ENCODE data around the gene TTC21B. TPM values are rescaled to one million over a fixed set of nuclear protein-coding genes. Genes with fewer than 3 reads are reported as not detected.

TTC21B gene
- polyA plus RNA-seq, 3 donors = 3.1 to 6.7 (median 3.8) TPM

- H3K27me3 ChIP-seq (ENCODE audit: control insufficient read depth in 2 of 2, insufficient read depth in 2 of 2, low read length in 2 of 2) = no peaks in the 10 kb centered on the region
- Mint-ChIP-seq H3K36me3 (peaks cover 41 to 63% of the 10 kb centered on the region in 2 donors), H3K27ac (no peak overlapping the region), H3K27me3 (ENCODE audit: low read depth in 3 of 3) (no peaks in the 10 kb centered on the region), H3K4me1 (no peaks in the 10 kb centered on the region), H3K9me3 (no peaks in the 10 kb centered on the region), H3K4me3 (no peak overlapping the region)
- H4K20me1 ChIP-seq (ENCODE audit: insufficient read depth, low read length) = no peaks in the 10 kb centered on the region
- H3K4me2 ChIP-seq (replicated peaks; ENCODE audit: extremely low read depth, low read length, poor library complexity, severe bottlenecking) = no peak overlapping the region
- H3K27ac ChIP-seq (ENCODE audit: low read depth in 1 of 2, low read length in 2 of 2) = no peak overlapping the region
- DNase-seq = no peak
- no peak overlapping the region for H3K4me3 ChIP-seq (replicated peaks in 1 of 3; ENCODE audit: low read depth in 2 of 3, low read length in 3 of 3)
- H3K79me2 ChIP-seq (ENCODE audit: insufficient read depth, low read length) = no peaks in the 10 kb centered on the region
- H3K9ac ChIP-seq (ENCODE audit: insufficient read depth, low read length, poor library complexity, severe bottlenecking) = no peak overlapping the region
- TF ChIP-seq CTCF (IDR thresholded peaks at IDR 0.05) = no peak
- H3K4me1 ChIP-seq (ENCODE audit: control insufficient read depth in 1 of 2, insufficient read depth in 2 of 2, low read length in 2 of 2) = no peaks in the 10 kb centered on the region
- H3K9me3 ChIP-seq (replicated peaks in 1 of 2; ENCODE audit: control insufficient read depth in 1 of 2, insufficient read depth in 1 of 2, low read length in 2 of 2) = no peaks in the 10 kb centered on the region
- intact Hi-C loops (cut with micrococcal nuclease) = no loop called here
- H2AFZ ChIP-seq (ENCODE audit: insufficient read depth, low read depth, low read length, poor library complexity, severe bottlenecking) = no peak overlapping the region
- H3K36me3 ChIP-seq (replicated peaks in 1 of 2; ENCODE audit: control insufficient read depth in 1 of 2, insufficient read depth in 2 of 2, low read length in 2 of 2) = peaks cover 29 to 63% of the 10 kb centered on the region in 2 donors
Observed at GRCh38 chr2:165911231-165911630, 42.3 kb downstream of the TTC21B start.

- no peaks in the 10 kb centered on the region for H3K9me3 ChIP-seq (replicated peaks in 1 of 2; ENCODE audit: control insufficient read depth in 1 of 2, insufficient read depth in 1 of 2, low read length in 2 of 2)
- Mint-ChIP-seq H3K9me3 (no peaks in the 10 kb centered on the region), H3K4me1 (no peaks in the 10 kb centered on the region), H3K27ac (no peak overlapping the region), H3K4me3 (no peak overlapping the region), H3K27me3 (ENCODE audit: low read depth in 3 of 3) (no peaks in the 10 kb centered on the region), H3K36me3 (peaks cover 38 to 66% of the 10 kb centered on the region in 2 donors)
- intact Hi-C loops (cut with micrococcal nuclease) = no loop called here
- no peaks in the 10 kb centered on the region for H3K4me1 ChIP-seq (ENCODE audit: control insufficient read depth in 1 of 2, insufficient read depth in 2 of 2, low read length in 2 of 2)
- no peaks in the 10 kb centered on the region for H4K20me1 ChIP-seq (ENCODE audit: insufficient read depth, low read length)
- H3K27me3 ChIP-seq (ENCODE audit: control insufficient read depth in 2 of 2, insufficient read depth in 2 of 2, low read length in 2 of 2) = no peaks in the 10 kb centered on the region
- peaks cover 20 to 51% of the 10 kb centered on the region in 2 donors for H3K36me3 ChIP-seq (replicated peaks in 1 of 2; ENCODE audit: control insufficient read depth in 1 of 2, insufficient read depth in 2 of 2, low read length in 2 of 2)
- no peak overlapping the region for H2AFZ ChIP-seq (ENCODE audit: insufficient read depth, low read depth, low read length, poor library complexity, severe bottlenecking)
- no peak overlapping the region for H3K4me2 ChIP-seq (replicated peaks; ENCODE audit: extremely low read depth, low read length, poor library complexity, severe bottlenecking)
- H3K4me3 ChIP-seq (replicated peaks in 1 of 3; ENCODE audit: low read depth in 2 of 3, low read length in 3 of 3) = no peak overlapping the region
- WGBS (ENCODE audit: insufficient coverage) = no CpG with 5 or more reads among the region's 1 CpG
- no peaks in the 10 kb centered on the region for H3K79me2 ChIP-seq (ENCODE audit: insufficient read depth, low read length)
- no peak for TF ChIP-seq CTCF (IDR thresholded peaks at IDR 0.05)
- no peak overlapping the region for H3K27ac ChIP-seq (ENCODE audit: low read depth in 1 of 2, low read length in 2 of 2)
- no peak overlapping the region for H3K9ac ChIP-seq (ENCODE audit: insufficient read depth, low read length, poor library complexity, severe bottlenecking)
- DNase-seq = no peak
Observed at GRCh38 chr2:165909466-165909865, 44.1 kb downstream of the TTC21B start.
